ENCODE data around the gene PTH2R.
"Not testable (repeated sequence)": the region's sequence is repeated elsewhere in the genome, so short reads cannot be mapped to it uniquely, and the experiment has no call there.

The PTH2R gene

DNA sequence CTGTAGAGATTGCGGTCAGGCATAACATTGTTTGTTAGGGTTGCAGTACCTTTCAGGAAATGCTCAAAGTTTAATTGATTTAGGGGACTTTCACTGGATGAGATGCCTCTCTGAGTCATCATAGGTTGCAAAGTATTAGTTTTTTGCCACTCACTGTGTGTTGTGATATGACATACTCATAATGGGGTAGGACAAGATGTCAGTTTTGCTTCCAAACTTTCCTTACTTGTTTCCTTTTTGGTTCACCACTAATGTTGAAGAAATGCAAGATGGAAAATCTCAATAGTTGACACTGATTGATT lies 35.0 kb upstream of the PTH2R start:
- H4K8ac ChIP-seq (ENCODE audit: low read depth, low read length): no peak overlapping the region
- no peak overlapping the region for H4K5ac ChIP-seq (ENCODE audit: low read length)
- H3K4me3 ChIP-seq (ENCODE audit: low read length): no peak overlapping the region
- H2BK5ac ChIP-seq (ENCODE audit: low read length): no peak overlapping the region
- no peak overlapping the region for H3K23ac ChIP-seq (ENCODE audit: low read length)
- H3K18ac ChIP-seq (ENCODE audit: low read length): no peak overlapping the region
- H3K27me3 ChIP-seq (ENCODE audit: insufficient read depth, low read length, poor library complexity): no peaks in the 10 kb centered on the region
- no peaks in the 10 kb centered on the region for H3K36me3 ChIP-seq (ENCODE audit: control insufficient read depth, insufficient read depth, low read length)
- H3K79me1 ChIP-seq (ENCODE audit: low read length): no peaks in the 10 kb centered on the region
- no peaks in the 10 kb centered on the region for H3K4me1 ChIP-seq (ENCODE audit: control insufficient read depth, low read depth, low read length)
- H3K4me2 ChIP-seq (ENCODE audit: low read length): no peak overlapping the region
- WGBS (ENCODE audit: extremely low coverage, insufficient coverage, low lambda C conversion rate): no CpG with 5 or more reads among the region's 1 CpG
- no peak overlapping the region for H3K4ac ChIP-seq (ENCODE audit: low read depth, low read length)
- no peaks in the 10 kb centered on the region for H3K79me2 ChIP-seq (ENCODE audit: control insufficient read depth, insufficient read depth, low read length)
- H3K56ac ChIP-seq (ENCODE audit: low read length): no peak overlapping the region
- H3K27ac ChIP-seq (ENCODE audit: low read depth, low read length): no peak overlapping the region
- DNase-seq: no peak
- H2BK120ac ChIP-seq (ENCODE audit: low read depth, low read length): no peak overlapping the region
- H2AK5ac ChIP-seq (ENCODE audit: low read length): no peak overlapping the region
- no peak overlapping the region for H3K9ac ChIP-seq (ENCODE audit: low read length)
- no peak overlapping the region for H2BK15ac ChIP-seq (replicated peaks; ENCODE audit: low read depth)

DNA sequence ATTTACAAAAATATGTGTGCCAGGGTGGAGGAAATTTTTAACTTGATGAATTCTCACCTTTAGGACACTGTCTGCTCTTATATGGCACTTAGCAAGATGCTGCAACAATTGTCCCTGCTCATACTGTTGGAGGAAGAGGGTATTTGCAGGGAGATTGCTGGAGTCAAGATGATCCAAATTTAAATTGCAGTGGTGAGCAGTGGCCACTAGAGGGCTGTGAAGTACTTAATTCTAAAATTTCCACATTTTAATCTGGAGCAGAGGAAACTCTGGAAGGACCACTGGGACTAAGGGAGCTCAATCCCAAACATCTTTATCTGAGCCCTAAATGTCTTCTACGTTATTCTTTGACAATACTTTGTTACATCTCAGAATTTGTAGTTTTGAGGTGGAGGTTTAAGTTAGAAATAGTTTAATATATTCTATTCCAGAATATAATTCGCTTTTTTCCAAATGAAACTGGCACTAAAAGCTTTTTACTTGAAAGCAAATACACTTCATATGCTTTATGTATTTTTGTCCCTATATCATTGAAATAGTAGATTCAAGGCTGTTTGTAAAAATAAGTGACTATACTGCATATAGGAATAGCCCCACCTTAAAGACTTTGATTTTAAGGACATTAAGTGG lies 33.0 kb upstream of the PTH2R start:
- H3K56ac ChIP-seq (ENCODE audit: low read length): no peak overlapping the region
- H3K27ac ChIP-seq (ENCODE audit: low read depth, low read length): no peak overlapping the region
- H3K23ac ChIP-seq (ENCODE audit: low read length): no peak overlapping the region
- H3K4me3 ChIP-seq (ENCODE audit: low read length): no peak overlapping the region
- H2AK5ac ChIP-seq (ENCODE audit: low read length): no peak overlapping the region
- H3K9ac ChIP-seq (ENCODE audit: low read length): no peak overlapping the region
- H4K5ac ChIP-seq (ENCODE audit: low read length): no peak overlapping the region
- peak; percentile 70 for DNase-seq
- H4K8ac ChIP-seq (ENCODE audit: low read depth, low read length): no peak overlapping the region
- H3K18ac ChIP-seq (ENCODE audit: low read length): no peak overlapping the region
- no peaks in the 10 kb centered on the region for H3K79me2 ChIP-seq (ENCODE audit: control insufficient read depth, insufficient read depth, low read length)
- H3K4me2 ChIP-seq (ENCODE audit: low read length): no peak overlapping the region
- no peaks in the 10 kb centered on the region for H3K36me3 ChIP-seq (ENCODE audit: control insufficient read depth, insufficient read depth, low read length)
- no peak overlapping the region for H2BK5ac ChIP-seq (ENCODE audit: low read length)
- no peak overlapping the region for H2BK120ac ChIP-seq (ENCODE audit: low read depth, low read length)
- no peak overlapping the region for H2BK15ac ChIP-seq (replicated peaks; ENCODE audit: low read depth)
- H3K4me1 ChIP-seq (ENCODE audit: control insufficient read depth, low read depth, low read length): no peaks in the 10 kb centered on the region
- no peaks in the 10 kb centered on the region for H3K79me1 ChIP-seq (ENCODE audit: low read length)
- no peak overlapping the region for H3K4ac ChIP-seq (ENCODE audit: low read depth, low read length)
- H3K27me3 ChIP-seq (ENCODE audit: insufficient read depth, low read length, poor library complexity): no peaks in the 10 kb centered on the region
- no CpG with 5 or more reads among the region's 2 CpGs for WGBS (ENCODE audit: extremely low coverage, insufficient coverage, low lambda C conversion rate)

DNA sequence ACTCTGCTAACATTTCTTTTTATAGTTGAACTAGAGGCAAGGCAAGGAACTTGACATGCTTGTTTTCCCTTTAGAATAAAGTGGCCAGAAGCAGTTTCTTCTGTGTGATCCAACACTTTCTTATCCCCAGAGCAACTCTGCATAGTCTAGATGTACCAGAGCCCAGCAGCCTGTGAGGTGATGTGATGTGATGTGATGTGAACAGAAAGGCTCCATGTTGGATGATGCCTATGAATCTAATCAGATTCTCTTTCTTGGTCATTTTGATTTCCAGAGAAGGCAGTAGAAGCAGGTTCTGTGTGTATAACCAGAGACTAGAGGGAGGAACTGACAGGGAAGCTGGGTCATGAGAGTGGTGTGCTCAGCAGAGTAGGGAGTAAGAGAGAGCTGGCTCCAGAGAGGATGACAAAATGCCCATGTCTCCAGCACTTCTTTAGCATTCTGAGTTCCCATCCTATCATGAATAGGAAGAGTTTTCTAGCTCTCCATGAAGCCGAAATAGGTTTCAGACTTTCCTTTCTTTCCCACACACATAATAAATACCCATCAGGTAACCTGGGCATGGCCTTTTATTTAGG lies 31.0 kb upstream of the PTH2R start:
- Histone ChIP-seq H2BK120ac (ENCODE audit: low read depth, low read length) (no peak overlapping the region), H3K79me2 (ENCODE audit: control insufficient read depth, insufficient read depth, low read length) (no peaks in the 10 kb centered on the region), H3K36me3 (ENCODE audit: control insufficient read depth, insufficient read depth, low read length) (no peaks in the 10 kb centered on the region), H2AK5ac (ENCODE audit: low read length) (no peak overlapping the region), H3K23ac (ENCODE audit: low read length) (no peak overlapping the region), H3K9ac (ENCODE audit: low read length) (no peak overlapping the region), H3K4me1 (ENCODE audit: control insufficient read depth, low read depth, low read length) (no peaks in the 10 kb centered on the region), H3K27me3 (ENCODE audit: insufficient read depth, low read length, poor library complexity) (no peaks in the 10 kb centered on the region), H2BK5ac (ENCODE audit: low read length) (no peak overlapping the region), H3K79me1 (ENCODE audit: low read length) (no peaks in the 10 kb centered on the region), H3K4me3 (ENCODE audit: low read length) (no peak overlapping the region), H3K4ac (ENCODE audit: low read depth, low read length) (no peak overlapping the region), H4K8ac (ENCODE audit: low read depth, low read length) (no peak overlapping the region), H3K18ac (ENCODE audit: low read length) (no peak overlapping the region), H2BK15ac (replicated peaks; ENCODE audit: low read depth) (no peak overlapping the region), H3K56ac (ENCODE audit: low read length) (no peak overlapping the region), H3K27ac (ENCODE audit: low read depth, low read length) (no peak overlapping the region), H4K5ac (ENCODE audit: low read length) (no peak overlapping the region), H3K4me2 (ENCODE audit: low read length) (no peak overlapping the region)
- WGBS (ENCODE audit: extremely low coverage, insufficient coverage, low lambda C conversion rate): no CpG with 5 or more reads among the region's 1 CpG
- DNase-seq: no peak

DNA sequence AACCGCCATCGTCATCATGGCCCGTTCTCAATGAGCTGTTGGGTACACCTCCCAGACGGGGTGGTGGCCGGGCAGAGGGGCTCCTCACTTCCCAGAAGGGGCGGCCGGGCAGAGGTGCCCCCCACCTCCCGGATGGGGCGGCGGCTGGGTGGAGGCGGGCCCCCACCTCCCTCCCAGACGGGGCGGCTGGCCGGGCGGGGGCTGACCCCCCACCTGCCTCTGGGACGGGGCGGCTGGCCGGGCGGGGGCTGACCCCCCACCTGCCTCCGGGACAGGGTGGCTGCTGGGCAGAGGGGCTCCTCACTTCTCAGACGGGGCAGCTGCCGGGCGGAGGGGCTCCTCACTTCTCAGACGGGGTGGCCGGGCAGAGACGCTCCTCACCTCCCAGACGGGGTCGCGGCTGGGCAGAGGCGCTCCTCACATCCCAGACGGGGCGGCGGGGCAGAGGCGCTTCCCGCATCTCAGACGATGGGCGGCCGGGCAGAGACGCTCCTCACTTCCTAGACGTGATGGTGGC lies 29.2 kb upstream of the PTH2R start:
- H3K27ac ChIP-seq (ENCODE audit: low read depth, low read length); H2BK15ac ChIP-seq (replicated peaks; ENCODE audit: low read depth); H3K27me3 ChIP-seq (ENCODE audit: insufficient read depth, low read length, poor library complexity); H3K4ac ChIP-seq (ENCODE audit: low read depth, low read length); H3K23ac ChIP-seq (ENCODE audit: low read length); H3K4me2 ChIP-seq (ENCODE audit: low read length); H3K4me3 ChIP-seq (ENCODE audit: low read length); H3K18ac ChIP-seq (ENCODE audit: low read length); H2BK120ac ChIP-seq (ENCODE audit: low read depth, low read length); H3K79me1 ChIP-seq (ENCODE audit: low read length); H4K8ac ChIP-seq (ENCODE audit: low read depth, low read length); DNase-seq; H3K4me1 ChIP-seq (ENCODE audit: control insufficient read depth, low read depth, low read length); H3K56ac ChIP-seq (ENCODE audit: low read length); H3K79me2 ChIP-seq (ENCODE audit: control insufficient read depth, insufficient read depth, low read length); H3K9ac ChIP-seq (ENCODE audit: low read length); H4K5ac ChIP-seq (ENCODE audit: low read length); H2BK5ac ChIP-seq (ENCODE audit: low read length); H3K36me3 ChIP-seq (ENCODE audit: control insufficient read depth, insufficient read depth, low read length); H2AK5ac ChIP-seq (ENCODE audit: low read length): not testable (repeated sequence)
- WGBS (ENCODE audit: extremely low coverage, insufficient coverage, low lambda C conversion rate): 100% methylated on average over 1 of the region's 40 CpGs

DNA sequence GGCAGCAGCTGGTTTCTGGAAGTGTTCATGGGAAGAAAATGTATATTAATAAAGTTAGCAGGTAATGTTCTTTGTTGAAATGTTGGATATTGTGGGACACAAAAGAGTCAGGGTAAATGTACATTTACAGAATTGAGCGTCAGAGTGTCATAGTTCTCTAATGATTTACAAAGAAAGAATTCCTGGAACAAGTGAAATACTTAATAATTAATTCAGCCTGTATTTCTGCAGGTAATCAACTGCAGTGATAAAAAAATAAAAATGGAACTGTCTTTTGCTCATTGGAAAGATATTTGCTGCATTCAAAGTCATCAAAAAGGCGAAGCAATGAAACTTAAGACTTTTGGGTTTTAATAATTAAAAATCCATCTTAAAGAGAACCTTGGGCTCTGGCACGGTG lies 27.4 kb upstream of the PTH2R start:
- H2BK5ac ChIP-seq (ENCODE audit: low read length): no peak overlapping the region
- no peak overlapping the region for H3K56ac ChIP-seq (ENCODE audit: low read length)
- no peak overlapping the region for H3K23ac ChIP-seq (ENCODE audit: low read length)
- no peak overlapping the region for H3K18ac ChIP-seq (ENCODE audit: low read length)
- H4K8ac ChIP-seq (ENCODE audit: low read depth, low read length): no peak overlapping the region
- H3K4me2 ChIP-seq (ENCODE audit: low read length): no peak overlapping the region
- no peak overlapping the region for H2BK120ac ChIP-seq (ENCODE audit: low read depth, low read length)
- no peaks in the 10 kb centered on the region for H3K79me1 ChIP-seq (ENCODE audit: low read length)
- H3K4me1 ChIP-seq (ENCODE audit: control insufficient read depth, low read depth, low read length): no peaks in the 10 kb centered on the region
- H3K79me2 ChIP-seq (ENCODE audit: control insufficient read depth, insufficient read depth, low read length): no peaks in the 10 kb centered on the region
- no peak overlapping the region for H2AK5ac ChIP-seq (ENCODE audit: low read length)
- no peak overlapping the region for H3K4me3 ChIP-seq (ENCODE audit: low read length)
- no peak overlapping the region for H3K4ac ChIP-seq (ENCODE audit: low read depth, low read length)
- H4K5ac ChIP-seq (ENCODE audit: low read length): no peak overlapping the region
- H3K36me3 ChIP-seq (ENCODE audit: control insufficient read depth, insufficient read depth, low read length): no peaks in the 10 kb centered on the region
- no peak overlapping the region for H3K9ac ChIP-seq (ENCODE audit: low read length)
- H2BK15ac ChIP-seq (replicated peaks; ENCODE audit: low read depth): no peak overlapping the region
- DNase-seq: no peak
- WGBS (ENCODE audit: extremely low coverage, insufficient coverage, low lambda C conversion rate): no CpG with 5 or more reads among the region's 3 CpGs
- H3K27me3 ChIP-seq (ENCODE audit: insufficient read depth, low read length, poor library complexity): no peaks in the 10 kb centered on the region
- no peak overlapping the region for H3K27ac ChIP-seq (ENCODE audit: low read depth, low read length)

DNA sequence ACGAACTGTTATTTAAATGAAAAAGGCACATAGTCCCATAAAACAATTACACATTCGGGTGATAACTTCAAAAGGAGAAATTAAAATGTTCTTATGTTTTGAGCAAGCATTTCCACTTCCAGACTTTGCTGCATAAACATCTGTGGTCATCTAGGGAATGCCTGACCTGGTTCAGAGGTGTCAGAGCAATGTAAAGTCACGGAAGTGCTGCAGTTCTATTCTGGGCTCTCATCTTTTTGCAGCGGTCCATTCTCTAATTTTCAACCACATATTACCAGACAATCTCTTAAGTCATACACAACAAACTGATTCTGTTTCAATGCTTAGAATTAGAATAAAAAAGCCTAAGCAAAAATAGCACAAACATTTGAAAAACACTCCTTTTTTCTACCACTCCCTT lies 22.0 kb upstream of the PTH2R start:
- H3K79me2 ChIP-seq (ENCODE audit: control insufficient read depth, insufficient read depth, low read length): no peaks in the 10 kb centered on the region
- H3K79me1 ChIP-seq (ENCODE audit: low read length): no peaks in the 10 kb centered on the region
- H3K27ac ChIP-seq (ENCODE audit: low read depth, low read length): no peak overlapping the region
- no peak overlapping the region for H3K56ac ChIP-seq (ENCODE audit: low read length)
- no peak overlapping the region for H3K4me2 ChIP-seq (ENCODE audit: low read length)
- no peak overlapping the region for H3K4me3 ChIP-seq (ENCODE audit: low read length)
- no peaks in the 10 kb centered on the region for H3K36me3 ChIP-seq (ENCODE audit: control insufficient read depth, insufficient read depth, low read length)
- H2BK120ac ChIP-seq (ENCODE audit: low read depth, low read length): no peak overlapping the region
- H2BK5ac ChIP-seq (ENCODE audit: low read length): no peak overlapping the region
- no peak overlapping the region for H3K9ac ChIP-seq (ENCODE audit: low read length)
- H2AK5ac ChIP-seq (ENCODE audit: low read length): no peak overlapping the region
- no peak overlapping the region for H3K4ac ChIP-seq (ENCODE audit: low read depth, low read length)
- H3K4me1 ChIP-seq (ENCODE audit: control insufficient read depth, low read depth, low read length): no peaks in the 10 kb centered on the region
- H3K18ac ChIP-seq (ENCODE audit: low read length): no peak overlapping the region
- H4K8ac ChIP-seq (ENCODE audit: low read depth, low read length): no peak overlapping the region
- DNase-seq: no peak
- no peak overlapping the region for H2BK15ac ChIP-seq (replicated peaks; ENCODE audit: low read depth)
- no peak overlapping the region for H3K23ac ChIP-seq (ENCODE audit: low read length)
- H4K5ac ChIP-seq (ENCODE audit: low read length): no peak overlapping the region
- no CpG with 5 or more reads among the region's 4 CpGs for WGBS (ENCODE audit: extremely low coverage, insufficient coverage, low lambda C conversion rate)
- no peaks in the 10 kb centered on the region for H3K27me3 ChIP-seq (ENCODE audit: insufficient read depth, low read length, poor library complexity)

All from mesendoderm (in vitro differentiated cells).